HL-60 (cell line): ENCODE data around the gene COL6A3.

Experiments
- CTCF ChIP-seq: IDR thresholded peaks from one replicate; pipeline ENCODE4 v1.5.1; 2011; ENCODE audit warnings: low read length, control low read depth, inconsistent platforms; ENCODE audit not compliant: insufficient read depth
- GABPA ChIP-seq: IDR thresholded peaks from 2 replicates; pipeline ENCODE4 v1.6.1; 2012; ENCODE audit warnings: low read depth
- POLR2AphosphoS5 ChIP-seq: IDR thresholded peaks from 2 replicates; pipeline ENCODE4 v1.6.1; 2012; ENCODE audit warnings: low read depth
- REST ChIP-seq: IDR thresholded peaks from 2 replicates; pipeline ENCODE4 v1.6.1; 2012; ENCODE audit warnings: low read depth; ENCODE audit not compliant: insufficient replicate concordance
- SPI1 ChIP-seq: IDR thresholded peaks from 2 replicates; pipeline ENCODE4 v1.6.1; 2012; ENCODE audit warnings: low read depth, mild to moderate bottlenecking, borderline replicate concordance

GRCh38 chr2:237291138-237291792 lies 122.7 kb downstream of the COL6A3 start:
- TF ChIP-seq CTCF: no peak
- TF ChIP-seq REST: no peak
- TF ChIP-seq POLR2AphosphoS5: no peak
- TF ChIP-seq SPI1: no peak
- no peak for TF ChIP-seq GABPA
